CD4-positive, alpha-beta T cell treated with Interleukin-1 beta for 1 hour (primary cell): ENCODE data around the gene SLC25A25.
"Not testable (repeated sequence)": the region's sequence is repeated elsewhere in the genome, so short reads cannot be mapped to it uniquely, and the experiment has no call there.

Source experiments
- DNase-seq, 2 donors: peaks; one replicate each; pipeline ENCODE4 v3.0.0-alpha.2; 2020 to 2022

SLC25A25 gene

GRCh38 chr9:128053560-128053959 is 14.5 kb upstream of the SLC25A25 start:
- peak in 1 of 2 donors; percentile 67 for DNase-seq

GRCh38 chr9:128054087-128054486 is 13.9 kb upstream of the SLC25A25 start:
- DNase-seq = no peak

DNA sequence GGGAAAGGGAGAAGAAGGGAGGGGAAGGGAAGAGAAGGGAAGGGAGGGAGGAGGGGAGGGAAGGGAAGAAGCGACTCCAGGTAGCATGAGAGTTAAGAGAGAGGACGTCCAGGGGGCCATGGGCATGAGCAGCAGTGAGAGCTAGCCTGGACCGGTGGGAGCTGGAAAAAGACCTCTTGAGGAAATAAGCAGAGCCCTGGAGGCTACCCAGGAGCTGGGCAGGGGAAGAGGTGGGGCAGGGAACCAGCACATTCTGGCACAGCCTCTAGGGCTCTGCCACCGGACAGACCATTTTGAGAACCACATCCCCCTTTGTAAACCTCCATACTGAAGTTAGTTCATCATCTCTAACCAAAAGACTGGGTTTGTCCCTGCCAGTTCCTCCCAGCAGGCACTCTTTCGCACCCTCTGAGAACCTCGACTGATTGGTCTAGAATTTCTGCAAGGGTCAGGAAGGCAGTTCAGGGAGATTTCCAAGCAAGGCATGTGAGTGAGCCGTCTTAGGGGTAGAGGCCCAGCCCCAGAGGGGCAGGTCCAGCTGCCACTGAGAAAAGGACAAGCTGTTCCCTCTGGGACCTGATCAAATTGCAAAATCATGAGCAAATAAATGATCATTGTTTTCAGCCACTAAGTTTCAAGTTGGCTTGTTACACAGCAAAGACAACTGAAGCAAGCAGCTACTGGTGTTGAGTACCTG is 12.5 kb upstream of the SLC25A25 start:
- DNase-seq = no peak

DNA sequence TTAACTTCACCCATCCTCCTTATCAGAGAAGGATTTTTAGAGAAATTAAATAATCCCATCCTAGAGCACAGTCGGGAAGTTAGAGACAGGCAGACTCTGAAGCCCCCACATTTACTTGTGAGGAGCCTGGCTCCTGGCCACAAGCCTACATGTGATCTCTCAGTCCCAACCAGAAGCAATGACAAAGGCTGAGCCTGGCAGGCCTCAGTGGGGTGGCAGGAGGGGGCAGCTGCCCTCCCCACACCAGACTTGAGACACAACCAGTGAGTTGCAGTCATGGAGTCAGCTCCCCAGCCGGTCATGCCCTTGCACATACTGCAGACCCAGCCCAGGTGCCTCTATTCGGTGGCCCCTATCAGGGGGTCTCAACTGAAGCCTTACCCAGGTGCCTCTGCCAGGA is 11.9 kb upstream of the SLC25A25 start:
- DNase-seq = no peak

GRCh38 chr9:128056887-128057723 is 10.9 kb upstream of the SLC25A25 start:
- DNase-seq = no peak

DNA sequence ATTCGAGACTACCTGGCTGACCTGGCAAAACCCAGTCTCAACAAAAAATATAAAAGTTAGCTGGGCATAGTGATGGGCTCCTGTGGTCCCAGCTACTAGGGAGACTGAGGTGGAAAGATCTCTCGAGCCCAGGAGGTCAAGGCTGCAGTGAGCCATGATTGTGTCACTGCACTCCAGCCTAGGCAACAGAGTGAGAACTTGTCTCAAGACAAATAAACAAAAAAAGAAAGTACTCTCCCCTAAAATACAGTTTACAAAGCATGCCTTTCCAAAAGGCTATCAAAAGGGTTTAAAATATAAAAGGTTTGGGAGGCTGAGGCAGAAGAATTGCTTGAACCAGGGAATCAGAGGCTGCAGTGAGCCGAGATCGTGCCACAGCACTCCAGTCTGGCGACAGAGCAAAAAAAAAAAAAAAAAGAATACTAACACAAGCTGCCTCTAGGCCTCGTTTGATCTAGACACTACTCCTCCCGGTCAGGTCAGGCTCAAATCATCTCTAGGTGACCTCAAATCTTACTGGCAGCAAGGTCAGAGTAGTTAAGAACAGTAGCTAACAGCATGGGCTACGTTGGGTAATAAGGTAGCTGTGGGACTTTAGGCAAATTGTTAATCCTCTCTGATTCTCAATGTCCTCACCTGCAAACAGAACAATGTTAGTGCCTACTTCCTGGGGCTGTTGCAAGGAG is 10.2 kb upstream of the SLC25A25 start:
- DNase-seq = no peak

GRCh38 chr9:128059365-128059983 is 8.6 kb upstream of the SLC25A25 start:
- DNase-seq = no peak

DNA sequence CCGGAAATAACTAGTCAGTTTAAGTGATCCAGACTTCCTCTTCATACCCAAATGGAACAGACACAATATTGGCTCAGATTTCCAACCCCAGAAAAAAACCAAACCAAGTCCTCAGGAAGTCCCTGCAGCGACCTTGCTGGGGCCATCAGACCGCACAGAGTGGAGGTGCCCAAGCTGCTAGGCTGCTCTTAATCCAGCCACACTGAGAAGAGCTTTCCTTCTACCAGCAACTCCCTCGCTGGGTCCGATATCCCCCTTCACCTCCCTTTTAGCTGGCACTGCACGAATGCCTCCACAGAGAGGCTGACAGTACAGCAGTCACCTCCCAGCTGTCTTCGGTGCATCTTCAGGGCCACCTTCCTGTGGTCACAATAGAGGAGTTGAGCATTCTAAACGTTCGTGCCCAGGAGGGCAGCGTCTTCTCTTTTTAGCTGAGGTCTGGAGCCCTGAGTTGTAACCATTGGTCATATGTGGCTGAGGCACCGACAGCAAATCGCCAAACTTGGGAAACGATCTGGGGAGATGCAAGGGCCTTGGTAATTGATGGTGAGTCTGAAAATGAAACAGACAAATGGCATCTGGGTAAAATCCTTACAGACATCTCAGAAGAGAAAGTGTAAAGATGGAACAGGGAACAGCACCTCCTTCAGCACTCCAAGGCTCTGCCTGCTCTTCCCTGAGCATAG is 6.6 kb upstream of the SLC25A25 start:
- no peak for DNase-seq

DNA sequence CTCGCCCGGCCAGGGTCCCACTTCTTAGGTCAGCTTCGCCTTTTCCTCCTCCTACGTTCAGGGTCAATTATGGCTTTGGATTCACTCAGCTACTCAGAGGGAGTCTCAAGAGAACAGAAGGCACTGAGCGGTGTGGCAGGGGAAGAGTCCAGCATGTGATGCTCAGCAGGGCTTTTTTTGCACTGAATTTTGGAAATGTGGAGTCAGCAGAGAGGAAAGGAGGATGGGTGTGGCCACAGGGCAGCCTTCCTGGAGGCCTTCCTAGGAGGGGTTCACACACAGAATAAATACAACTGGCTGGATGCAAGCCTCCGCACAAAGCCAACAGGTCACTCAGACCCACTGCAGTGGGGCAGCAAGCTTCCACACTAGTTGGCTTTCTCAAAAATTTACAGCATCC is 5.8 kb upstream of the SLC25A25 start:
- DNase-seq = no peak

DNA sequence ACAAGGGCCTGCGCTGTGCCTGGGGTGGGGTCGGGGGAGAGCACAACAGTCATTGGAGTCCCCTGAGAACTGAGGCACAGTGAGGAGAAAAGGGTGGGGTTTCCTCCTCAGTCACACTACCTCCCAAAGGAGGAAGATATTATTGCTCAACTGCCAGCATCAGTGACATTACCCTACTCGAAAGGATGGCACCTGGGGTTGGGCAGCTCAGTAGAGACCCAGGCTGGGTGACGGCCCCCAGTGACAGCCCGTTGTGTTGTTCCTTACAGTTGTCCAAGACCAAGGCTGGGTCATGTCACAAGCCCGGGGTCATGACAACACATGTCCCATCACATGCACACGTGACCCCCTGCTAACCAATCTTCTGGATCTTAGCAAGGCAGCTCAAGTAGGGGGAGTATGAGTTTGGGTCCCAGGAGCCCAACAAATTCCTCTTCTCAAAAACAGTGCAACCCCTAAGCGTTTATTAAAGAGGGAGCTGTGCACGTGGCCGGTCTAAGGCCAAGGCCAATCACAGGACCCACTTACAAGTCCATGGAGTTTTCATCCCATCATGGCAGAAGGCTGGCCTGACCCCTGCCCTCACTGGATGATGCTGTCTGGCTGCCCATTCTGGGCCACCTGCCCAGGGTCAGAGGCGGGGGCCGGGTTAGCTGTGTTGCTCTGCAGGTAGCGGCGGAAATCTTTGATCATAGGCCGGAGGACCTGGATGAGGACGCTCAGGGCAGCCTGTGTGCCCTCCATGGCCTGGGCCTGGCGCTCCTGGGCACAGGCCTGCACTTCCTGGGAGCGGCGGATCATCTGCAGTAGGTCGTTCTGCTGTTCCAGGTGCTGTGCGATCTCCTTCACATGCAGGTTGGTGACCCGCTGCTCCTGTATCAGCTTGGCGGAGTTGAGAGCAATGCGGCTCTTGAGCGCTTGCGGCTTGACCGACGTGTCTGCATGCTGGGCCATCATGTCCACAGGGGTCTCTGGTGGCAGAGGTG is 4.9 kb upstream of the SLC25A25 start:
- DNase-seq = peak in 1 of 2 donors; percentile 28

DNA sequence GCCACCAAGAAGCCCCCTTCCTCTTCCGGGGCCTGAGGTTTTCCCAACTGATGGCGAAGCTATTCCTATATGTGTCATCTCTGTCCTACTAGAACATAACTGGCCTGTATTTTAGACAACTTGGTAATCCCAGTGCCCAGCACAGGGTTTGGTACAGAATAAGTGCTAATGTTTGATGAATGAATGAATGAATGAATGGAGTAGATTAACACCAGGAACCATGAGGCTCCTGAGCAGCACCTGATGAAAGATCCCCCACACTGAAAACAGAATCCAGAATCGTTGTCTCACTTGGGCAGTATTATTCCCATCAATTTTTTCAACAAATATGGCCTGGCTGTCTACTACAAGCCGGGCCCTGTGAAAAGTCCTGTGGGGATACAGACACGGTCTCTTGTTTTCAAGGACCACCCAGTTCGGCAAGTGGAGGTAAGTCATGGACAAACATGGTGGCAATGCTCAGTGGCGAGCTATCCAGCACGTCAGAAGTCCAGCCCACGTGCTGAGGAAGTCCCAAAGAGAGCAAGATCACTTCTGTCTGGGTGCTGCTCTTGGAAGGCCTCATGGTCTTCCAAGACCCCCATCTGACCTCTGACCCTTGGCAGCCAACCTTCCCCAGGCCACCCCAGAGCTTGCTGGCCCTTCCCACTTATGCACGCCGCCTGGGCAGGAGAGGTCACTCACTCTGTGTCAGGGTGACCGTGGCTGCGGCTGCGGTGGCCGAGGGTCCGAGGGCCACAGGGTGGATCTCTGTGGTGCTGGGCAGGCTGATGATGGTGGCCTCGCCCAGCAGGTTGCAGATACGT is 1.9 kb upstream of the SLC25A25 start:
- no peak for DNase-seq

DNA sequence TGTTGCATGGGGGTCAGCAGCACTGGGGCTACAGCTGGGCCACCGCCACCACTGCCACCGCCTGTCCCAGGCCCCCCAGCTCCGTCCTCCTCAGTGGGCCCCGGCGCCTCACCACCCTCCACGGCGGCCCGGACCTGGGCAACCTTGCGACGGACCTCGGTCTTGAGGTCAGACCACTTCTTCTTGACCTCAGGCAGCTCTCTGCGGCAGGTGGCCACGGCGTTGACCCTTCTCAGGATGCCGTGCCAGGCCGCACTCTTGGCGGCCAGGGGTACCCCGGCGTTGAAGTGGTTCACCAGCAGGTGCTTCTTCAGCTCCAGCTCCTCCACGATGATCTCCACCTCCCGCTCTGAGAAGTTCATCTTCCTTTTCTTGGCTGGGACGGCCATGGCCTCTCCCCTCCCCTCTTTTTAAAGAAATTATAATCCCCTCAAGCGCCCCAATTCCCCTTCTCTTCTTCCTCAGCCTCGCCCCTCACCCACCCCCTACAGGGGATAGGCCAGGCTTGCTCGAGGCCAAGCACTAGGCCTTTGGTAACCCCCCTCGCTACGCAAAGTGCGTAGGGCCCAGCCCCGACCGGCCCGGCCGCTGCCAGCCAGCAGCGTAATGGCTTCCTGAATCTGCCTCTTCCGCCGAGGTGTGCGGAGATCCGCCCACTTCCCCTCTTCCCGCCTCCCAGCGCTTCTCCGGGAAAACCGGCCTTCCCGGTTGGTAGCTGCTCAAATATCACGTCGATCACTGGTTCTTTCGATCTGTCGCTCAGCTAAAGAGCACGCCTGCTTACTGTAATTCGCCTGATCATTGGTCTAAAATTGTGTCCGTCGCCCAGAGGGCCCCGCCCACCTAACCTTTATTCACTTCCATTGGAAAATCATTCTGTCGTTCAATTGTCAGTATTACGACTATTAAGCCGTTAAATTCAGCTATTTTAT is 1.1 kb upstream of the SLC25A25 start, which contains the start of gene NAIF1:
Gene NAIF1 (minus strand): TSS at position 608 of the 932 bp plus-strand sequence. CDS start 219 bp downstream, at position 389.
- peak; percentile 98 for DNase-seq

DNA sequence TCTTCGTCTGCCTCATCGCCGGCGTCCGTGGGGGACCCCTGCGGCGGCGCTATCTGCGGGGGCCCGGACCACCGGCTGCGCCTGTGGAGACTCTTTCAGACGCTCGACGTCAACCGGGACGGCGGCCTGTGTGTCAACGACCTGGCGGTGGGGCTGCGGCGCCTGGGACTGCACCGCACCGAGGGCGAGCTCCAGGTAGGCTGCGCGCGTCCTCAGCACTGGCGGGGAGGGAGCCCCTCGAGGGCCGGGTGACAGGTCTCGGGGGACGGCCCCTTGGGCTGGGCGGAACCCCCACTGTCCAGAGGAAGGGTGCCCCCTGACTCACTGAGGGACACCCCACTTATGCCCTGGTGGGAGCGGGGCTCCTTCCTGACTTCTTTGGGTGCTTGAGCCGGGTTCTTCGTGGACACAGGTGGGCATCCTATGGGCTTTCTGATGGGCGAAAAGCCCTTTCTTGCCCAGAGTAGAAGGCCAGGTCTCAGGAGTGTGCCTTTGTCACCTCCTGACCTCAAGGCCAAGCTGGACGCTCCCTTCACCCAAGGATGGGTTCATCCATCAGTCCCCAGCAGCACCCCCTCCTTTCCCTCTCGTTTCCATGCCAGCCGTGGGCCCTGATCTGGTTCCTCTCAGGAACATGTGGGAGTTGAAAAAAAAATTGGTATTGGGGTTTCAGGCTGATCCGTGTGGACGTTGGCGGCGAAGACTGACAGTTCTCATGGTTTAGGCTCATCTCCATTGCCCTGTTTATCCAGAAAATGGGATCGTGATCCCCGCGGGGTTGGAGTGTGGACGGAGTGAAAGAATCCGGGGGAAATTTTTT is 564 bp downstream of the SLC25A25 start:
- peak in 1 of 2 donors; percentile 19 for DNase-seq

DNA sequence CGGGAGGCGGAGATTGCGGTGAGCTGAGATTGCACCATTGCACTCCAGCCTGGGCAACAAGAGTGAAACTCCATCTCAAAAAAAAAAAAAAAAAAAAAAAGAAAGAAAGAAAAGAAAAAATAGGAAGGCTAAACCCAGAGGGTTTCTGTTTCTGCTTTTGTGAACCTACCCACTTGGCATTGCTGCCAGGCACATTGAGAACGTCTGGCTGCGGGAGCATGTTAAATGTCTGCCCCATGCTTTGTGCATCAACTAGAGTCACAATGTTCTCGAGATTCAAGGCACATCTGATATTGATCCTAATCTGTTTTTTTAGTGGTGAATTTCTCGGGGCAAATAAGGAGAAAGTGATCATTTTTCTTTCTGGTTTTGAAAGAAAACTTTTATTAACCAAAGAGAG is 2.8 kb downstream of the SLC25A25 start:
- peak in 1 of 2 donors; percentile 19 for DNase-seq

DNA sequence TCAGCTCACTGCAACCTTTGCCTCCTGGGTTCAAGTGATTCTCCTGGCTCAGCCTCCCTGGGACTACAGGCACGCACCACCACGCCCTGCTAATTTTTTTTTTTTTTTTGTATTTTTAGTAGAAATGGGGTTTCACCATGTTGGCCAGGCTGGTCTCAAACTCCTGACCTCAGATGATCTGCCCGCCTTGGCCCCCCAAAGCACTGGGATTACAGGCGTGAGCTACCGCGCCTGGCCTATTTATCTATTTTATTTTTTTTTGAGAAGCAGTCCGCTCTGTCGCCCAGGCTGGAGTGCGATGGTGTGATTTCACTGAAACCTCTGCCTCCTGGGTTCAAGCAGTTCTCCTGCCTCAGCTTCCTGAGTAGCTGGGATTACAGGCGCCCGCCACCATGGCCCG is 3.4 kb downstream of the SLC25A25 start:
- DNase-seq = not testable (repeated sequence)

DNA sequence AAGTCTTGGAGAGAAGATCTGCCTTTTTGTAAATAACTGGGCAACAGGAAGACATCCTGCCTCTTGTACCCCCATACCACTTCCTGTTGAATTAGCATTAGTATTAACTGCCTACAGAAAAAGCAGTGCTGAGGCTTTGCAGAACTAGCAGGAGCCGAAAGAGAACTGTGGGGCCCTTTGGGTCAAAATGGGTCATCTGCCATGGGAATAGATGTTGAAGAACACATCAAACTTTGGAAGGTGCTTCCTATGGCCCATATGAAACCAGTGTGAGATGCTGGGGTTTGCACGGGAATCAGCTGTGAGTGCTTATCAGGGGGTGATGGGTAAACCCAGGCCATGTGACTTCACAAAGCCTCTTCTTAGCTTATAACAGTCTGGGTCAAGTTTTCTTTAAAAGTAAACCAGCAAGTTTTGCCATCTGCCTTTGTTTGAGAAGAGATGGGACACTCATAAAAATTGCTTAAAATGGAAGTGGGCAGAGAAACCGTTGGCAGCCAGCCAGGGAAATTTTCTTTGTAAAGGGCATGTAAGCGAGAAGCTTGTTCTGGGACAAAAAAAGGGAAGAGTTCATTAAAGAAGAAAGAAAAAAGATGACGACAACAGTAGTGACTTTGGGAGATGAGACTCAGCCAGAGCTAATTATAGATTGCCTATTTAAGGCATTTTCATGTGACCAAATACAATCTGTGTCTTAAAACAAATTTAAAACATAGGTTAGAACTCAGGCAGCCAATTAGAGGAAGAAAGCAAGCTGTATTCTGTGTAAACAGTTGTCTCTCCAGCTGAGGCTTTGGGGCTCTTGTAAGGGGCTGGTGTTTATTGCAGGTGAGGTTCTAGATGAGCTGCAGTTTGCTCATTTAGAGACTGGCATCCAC is 4.4 kb downstream of the SLC25A25 start:
- DNase-seq = peak; percentile 66 to 72

- no peak for DNase-seq
Observed at GRCh38 chr9:128073253-128073886, 5.3 kb downstream of the SLC25A25 start.
